Stimulated activated CD4-positive, alpha-beta T cell treated with anti-CD3 and anti-CD28 coated beads, TNF-alpha, amount 100 ng/mL, for 48 hours (primary cell): Measurements from ENCODE around the gene CCDC3.
"Not testable (repeated sequence)": the region's sequence is repeated elsewhere in the genome, so short reads cannot be mapped to it uniquely, and the experiment has no call there.

Experiments
- DNase-seq, 3 donors: peaks; one replicate each; pipeline ENCODE4 v3.0.0-alpha.2; 2020; ENCODE audit warnings: low read depth in 3 of 3

Gene CCDC3

DNA sequence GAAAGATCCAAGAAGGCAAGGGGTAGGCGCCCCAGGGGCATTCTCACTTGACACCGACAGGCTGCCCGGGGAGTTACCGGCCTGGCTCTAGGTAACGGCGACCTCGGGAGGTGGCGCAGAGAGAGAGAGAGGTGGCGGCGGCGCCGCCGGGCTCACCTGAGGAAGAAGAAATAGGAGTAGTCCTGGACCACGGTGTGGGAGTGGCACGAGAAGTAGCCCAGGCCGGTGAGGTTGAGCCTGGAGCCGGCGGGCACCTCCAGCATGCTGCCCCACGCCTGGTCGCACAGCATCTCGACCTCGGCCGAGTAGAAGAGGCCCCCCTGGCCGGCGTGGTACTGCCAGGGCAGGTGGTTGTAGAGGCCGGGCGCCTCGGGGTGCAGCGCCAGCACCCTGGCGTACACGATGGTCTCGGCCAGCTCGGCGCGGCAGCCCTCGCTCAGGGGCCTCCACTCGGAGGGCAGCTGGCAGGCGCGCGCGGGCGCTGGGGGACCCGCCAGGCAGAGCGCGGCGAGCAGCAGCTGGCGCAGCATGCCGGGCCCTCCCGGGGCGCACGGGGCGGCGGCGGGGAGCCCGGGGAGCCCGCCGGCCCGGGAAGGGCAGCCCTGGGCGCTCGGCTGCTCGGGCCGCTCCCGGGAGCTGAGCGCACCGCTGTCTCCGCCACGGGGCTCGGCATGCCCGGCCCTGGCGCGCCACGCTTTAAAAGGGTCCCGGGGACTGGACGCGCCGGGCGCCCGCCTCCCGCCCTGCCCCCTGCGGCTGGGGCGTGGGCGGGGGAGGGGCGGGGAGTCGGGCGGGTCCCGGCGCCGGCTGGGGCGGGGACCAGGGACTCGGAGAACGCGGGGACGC lies at the start of gene CCDC3:
Gene CCDC3, minus strand, starts transcription at position 673 of the 846 bp plus-strand sequence. Its CDS starts 143 bp downstream, at position 530.
- DNase-seq = peak in 1 of 3 donors; percentile 8

DNA sequence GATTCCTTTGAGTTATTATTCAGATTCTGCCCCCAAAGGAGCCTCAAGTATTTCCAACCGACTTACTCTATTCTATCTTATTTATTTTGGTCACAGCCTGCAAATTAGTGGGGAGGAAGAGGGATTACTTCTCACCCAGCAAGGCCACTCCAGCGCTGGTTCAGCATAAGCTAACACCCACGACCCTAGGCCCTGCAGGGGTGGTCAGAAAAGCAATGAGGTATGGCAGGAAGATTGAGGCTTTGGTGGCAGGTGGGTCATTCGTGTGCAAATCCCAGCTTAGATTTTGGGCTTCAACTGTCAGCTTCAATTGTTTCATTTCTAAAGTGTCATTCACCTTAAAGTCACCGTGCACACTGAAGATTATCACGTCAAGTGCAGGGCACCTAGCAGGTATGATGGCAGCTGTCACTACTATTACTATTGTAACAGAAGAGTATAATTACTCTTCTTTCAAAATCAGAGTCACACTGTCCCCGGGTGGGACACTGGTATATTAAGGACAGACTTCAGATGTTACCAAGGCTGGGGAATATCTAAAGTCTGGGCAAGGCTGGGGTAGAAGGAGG lies 49.7 kb upstream of the CCDC3 start:
- DNase-seq = no peak

DNA sequence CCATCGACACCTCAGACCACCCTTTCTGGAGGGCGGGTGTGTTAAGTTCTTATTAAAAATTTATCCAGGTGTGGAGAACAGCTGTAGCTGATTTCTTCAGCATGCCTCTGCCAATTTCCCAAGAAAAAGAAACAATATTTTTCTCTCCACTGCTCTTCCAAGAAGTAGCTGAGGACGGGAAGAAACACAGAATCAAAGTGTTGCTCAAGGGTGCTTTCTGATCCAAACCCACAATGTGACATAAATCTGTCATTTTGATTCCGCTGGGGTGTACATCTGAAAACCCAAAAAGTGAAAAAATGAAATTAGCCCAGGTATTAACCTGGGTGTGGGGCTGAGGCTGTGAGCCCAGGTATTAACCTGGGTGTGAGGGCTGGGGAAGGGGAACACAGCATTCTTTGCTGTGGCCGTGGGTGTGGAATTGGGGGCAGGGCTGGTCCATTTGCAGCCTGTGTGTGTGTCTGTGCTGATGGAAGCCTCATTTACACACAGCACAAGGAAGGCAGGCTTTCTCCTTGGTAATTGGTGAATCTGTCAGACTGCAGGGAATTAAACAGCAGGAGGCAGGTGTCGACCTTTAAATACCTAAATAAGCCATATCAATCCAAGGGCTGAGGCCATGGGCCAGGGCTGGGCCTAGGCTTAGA lies 48.4 kb upstream of the CCDC3 start:
- DNase-seq = no peak

DNA sequence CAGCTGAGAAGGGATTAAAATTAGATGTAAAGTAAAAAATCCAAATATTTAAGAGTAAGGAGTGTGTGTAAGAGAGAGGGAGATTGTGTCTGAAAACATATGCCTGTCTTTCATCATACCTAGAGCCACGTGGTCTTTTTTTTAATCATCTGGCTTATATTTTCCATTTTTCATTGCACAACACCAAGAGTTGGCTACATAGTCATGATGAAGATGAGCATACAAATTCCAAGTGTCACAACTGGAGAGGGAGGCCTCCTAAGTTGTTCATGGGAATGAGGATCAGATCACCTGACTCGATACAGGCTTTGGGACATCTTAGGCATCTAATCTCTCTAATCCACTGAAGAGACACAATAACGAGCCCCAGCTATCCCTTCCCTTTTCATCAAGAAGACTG lies 47.2 kb upstream of the CCDC3 start:
- no peak for DNase-seq

GRCh38 chr10:13047529-13048206 lies 46.2 kb upstream of the CCDC3 start:
- DNase-seq = no peak

DNA sequence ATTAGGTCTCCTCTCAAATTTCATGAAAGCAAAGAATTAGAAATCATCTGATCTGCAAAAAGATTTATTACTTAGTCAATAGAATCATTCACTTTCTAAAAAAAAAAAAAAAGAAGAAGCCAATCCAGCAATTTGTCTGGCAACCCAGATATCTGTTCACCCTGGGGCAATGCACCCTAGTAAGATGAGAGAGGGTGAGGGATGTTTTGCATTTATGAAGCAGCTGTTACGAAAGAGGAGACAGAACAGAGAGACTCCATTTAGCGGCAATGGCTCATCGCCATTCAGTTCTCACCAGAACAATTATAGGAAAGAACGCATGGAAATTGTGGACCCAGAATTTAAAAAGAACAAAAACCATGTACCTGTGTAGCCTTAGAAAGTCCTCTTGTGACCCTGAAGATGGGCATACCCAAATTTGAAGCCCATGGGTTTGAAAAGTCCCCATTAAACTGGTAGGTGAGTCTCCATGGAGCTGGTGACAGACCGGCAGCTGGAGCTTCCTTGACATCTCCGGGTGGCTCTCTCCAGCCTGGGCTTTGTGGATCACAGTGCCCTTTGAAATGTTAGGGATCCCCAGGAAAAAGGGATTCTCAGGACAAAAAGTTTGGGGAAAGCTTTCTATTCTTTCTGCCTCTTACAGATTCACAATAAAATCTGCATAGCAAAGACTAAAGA lies 45.5 kb upstream of the CCDC3 start:
- no peak for DNase-seq

- DNase-seq = no peak
Observed at GRCh38 chr10:13043520-13043919, 42.0 kb upstream of the CCDC3 start.

DNA sequence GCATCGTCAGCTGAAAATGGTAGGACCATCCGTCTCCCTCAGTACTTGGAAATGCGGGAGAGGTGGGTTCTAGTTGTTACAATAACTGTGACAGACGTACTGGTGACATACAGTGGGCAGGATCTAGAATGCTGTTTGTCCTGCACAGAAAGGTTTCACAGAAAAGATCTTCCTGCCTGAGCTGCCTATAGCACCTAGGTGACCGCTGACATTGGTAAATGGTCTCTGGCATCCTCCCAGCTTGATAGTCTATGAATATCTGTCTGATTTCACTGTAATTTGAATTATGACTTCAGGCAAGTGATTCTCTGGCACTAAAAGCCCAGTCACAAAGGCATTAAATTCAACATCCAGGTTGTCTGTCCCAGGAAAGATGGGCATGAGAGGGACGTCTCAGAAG lies 38.2 kb upstream of the CCDC3 start:
- DNase-seq = no peak

- no peak for DNase-seq
Observed at GRCh38 chr10:13038391-13038790, 36.9 kb upstream of the CCDC3 start.

- no peak for DNase-seq
Observed at GRCh38 chr10:13037832-13038231, 36.3 kb upstream of the CCDC3 start.

GRCh38 chr10:13036841-13037240 lies 35.3 kb upstream of the CCDC3 start:
- DNase-seq = no peak

DNA sequence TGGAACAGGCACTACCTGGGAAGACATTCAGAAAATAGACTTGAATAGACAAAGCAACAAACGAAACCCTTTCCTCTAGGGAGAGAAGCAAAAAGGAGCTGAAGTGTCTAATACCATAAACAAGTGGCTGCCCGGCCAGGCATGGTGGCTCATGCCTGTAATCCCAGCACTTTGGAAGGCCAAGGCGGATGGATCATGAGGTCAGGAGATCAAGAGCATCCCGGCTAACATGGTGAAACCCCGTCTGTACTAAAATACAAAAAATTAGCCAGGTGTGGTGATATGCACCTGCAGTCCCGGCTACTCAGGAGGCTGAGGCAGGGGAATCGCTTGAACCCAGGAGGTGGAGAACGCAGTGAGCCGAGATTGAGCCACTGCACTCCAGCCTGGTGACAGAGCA lies 34.2 kb upstream of the CCDC3 start:
- DNase-seq = not testable (repeated sequence)

DNA sequence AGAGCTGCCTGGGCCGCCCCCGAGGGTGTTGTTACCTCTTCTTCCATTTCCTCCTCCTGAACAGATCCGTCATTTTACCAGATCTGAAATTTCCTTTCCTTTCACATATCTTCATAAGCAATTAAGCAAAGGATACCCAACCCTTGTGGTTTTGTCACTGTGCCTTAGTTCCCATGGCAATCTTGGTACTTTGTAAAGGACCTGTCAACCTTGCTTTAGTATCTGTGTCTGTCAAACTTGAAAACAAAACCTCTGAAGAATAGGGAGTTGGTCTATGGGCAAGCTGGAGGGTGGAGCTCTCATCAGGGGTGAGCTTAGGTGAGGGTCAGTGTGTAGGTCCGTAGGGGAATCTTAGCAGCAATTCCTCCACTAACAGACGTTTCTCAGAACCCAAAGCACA lies 25.4 kb upstream of the CCDC3 start:
- no peak for DNase-seq

DNA sequence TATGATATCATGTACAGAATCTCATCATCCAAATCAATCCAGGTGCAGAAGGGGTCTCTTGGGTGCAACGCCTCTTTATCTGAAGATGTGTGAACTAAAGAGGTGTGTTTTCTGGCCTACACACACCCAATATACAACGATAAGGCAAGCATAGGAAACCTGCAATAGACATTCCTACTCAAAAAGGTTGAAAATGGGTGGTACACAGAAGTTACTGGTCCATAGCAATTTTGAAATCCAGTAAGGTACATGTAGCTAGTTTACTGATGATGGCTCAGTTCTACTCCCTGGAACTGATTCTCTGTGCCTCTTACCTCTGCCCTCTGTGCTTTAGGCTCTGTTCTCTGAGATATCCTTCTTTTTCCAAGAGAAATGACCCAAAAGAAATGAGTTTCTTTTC lies 22.2 kb upstream of the CCDC3 start:
- DNase-seq = no peak

DNA sequence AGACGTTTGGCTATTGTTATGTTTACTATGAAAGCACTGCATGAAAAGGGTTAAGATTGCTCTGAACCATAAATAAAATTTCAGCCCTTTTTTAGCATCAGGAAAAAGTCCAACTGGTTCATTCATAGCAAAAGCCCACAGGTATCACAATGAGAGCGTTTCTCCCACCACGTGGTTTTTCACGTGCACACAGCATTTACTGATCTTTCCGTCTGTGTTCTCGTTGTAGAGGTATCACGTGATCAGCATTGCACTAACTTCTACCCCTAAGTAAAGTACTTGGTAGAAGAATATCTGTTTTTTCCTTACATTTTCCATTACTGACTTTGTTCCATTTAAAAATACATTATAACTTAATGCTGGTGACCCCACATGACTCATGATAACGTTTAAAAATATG lies 17.8 kb upstream of the CCDC3 start:
- DNase-seq = no peak

GRCh38 chr10:13018171-13018570 lies 16.7 kb upstream of the CCDC3 start:
- DNase-seq = no peak

GRCh38 chr10:13016886-13017285 lies 15.4 kb upstream of the CCDC3 start:
- no peak for DNase-seq

GRCh38 chr10:13016426-13016825 lies 14.9 kb upstream of the CCDC3 start:
- no peak for DNase-seq

DNA sequence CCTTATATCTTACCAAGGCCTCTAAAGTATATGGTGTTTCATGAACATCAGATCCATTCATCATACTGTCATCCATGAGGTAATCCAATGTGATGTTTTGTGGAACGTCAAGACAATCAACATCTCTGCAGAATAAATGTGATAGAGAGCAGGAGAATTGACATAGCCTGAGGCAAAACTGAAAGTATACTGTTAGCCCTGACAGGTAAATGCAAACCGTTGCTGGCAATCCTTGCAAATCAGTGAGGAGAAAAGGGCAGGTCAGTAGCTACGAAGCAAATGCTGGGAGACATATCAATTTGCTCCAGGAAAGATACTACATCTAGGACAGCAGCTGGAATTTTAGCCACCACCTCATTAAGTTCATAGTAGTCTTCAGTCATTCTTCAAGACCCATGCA lies 4.5 kb upstream of the CCDC3 start:
- DNase-seq = no peak

DNA sequence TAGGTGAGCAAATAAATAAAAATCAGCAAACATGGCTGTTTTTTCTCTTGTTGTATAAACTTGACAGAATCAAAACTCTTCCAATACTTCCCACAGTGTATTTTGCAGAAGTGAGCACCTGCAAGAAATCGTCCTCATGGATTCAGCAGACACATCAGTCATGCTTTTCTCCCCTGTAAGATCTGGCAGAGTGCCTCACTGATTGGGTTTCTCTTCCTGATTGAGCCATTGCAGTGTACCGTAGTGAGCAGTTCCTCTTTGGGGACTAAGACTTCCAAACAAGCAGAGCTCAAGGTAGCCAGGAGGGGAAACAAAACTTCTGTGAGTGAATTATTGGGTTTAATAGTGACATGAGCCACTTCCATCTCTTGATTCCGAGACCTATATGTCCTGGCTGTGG lies 2.2 kb upstream of the CCDC3 start:
- DNase-seq = no peak

GRCh38 chr10:13003004-13003403 lies 1.5 kb upstream of the CCDC3 start:
- no peak for DNase-seq

DNA sequence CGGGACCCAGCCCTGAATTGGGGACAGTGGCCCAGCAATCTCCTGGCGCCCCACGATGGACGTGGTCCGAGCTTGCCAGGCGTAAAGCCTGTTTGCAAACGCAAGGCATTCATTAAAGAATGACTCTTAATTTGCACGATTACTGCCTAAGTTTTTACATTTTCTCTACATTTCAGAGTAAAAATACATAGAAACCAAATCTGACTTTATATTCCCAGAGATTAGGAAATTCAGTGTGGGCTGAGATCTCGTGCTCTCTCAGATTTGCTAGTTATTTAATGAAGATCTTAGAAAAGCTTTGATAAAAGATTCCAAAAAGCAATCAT lies 337 bp upstream of the CCDC3 start:
- DNase-seq = no peak
